Breast epithelium (tissue), 3 donors: ENCODE results near the gene ABHD8.
A peak's percentile ranks its signal among the peaks of the same experiment; 100 is the strongest.

ENCODE experiments used
- POLR2A ChIP-seq: fragments of 450-650 bp; IDR thresholded peaks from one replicate; pipeline ENCODE4 v1.6.1; 2016; ENCODE audit warnings: antibody characterized with exemption, mild to moderate bottlenecking, moderate library complexity
- POLR2AphosphoS5 ChIP-seq, 3 donors: sonication (generic); formaldehyde crosslinking; IDR thresholded peaks; one replicate each; pipeline ENCODE4 v1.6.1; 2017; ENCODE audit warnings: antibody characterized with exemption in 3 of 3
- TF ChIP-seq, protein P1 (sequence below), 3 donors: fragments of 450-650 bp; IDR thresholded peaks; one replicate each; pipeline ENCODE4 v1.5.1; 2016 to 2017; ENCODE audit warnings: antibody characterized with exemption in 3 of 3, mild to moderate bottlenecking in 3 of 3, moderate library complexity in 3 of 3

GRCh38 chr19:17260842-17261325, 42.3 kb downstream of the ABHD8 start:
- TF ChIP-seq POLR2A (no peak), POLR2AphosphoS5 (IDR thresholded peaks at IDR 0.05) (peak in 1 of 3 donors; percentile 32)
- TF ChIP-seq, protein P1, sequence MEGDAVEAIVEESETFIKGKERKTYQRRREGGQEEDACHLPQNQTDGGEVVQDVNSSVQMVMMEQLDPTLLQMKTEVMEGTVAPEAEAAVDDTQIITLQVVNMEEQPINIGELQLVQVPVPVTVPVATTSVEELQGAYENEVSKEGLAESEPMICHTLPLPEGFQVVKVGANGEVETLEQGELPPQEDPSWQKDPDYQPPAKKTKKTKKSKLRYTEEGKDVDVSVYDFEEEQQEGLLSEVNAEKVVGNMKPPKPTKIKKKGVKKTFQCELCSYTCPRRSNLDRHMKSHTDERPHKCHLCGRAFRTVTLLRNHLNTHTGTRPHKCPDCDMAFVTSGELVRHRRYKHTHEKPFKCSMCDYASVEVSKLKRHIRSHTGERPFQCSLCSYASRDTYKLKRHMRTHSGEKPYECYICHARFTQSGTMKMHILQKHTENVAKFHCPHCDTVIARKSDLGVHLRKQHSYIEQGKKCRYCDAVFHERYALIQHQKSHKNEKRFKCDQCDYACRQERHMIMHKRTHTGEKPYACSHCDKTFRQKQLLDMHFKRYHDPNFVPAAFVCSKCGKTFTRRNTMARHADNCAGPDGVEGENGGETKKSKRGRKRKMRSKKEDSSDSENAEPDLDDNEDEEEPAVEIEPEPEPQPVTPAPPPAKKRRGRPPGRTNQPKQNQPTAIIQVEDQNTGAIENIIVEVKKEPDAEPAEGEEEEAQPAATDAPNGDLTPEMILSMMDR (IDR thresholded peaks at IDR 0.05), result peak; percentile 64 to 91 (median 76)
